GM18867 (cell line): Measurements from ENCODE around the gene KIF7.

Experiments used
- ATAC-seq: cut with Tn5 transposase; IDR thresholded peaks from one replicate; pipeline ENCODE4 v1.9.1; 2021; ENCODE audit warnings: mild to moderate bottlenecking, moderate library complexity; ENCODE audit not compliant: unreplicated experiment

KIF7 gene

GRCh38 chr15:89671687-89672086, 16.4 kb upstream of the KIF7 start:
- no peak for ATAC-seq

DNA sequence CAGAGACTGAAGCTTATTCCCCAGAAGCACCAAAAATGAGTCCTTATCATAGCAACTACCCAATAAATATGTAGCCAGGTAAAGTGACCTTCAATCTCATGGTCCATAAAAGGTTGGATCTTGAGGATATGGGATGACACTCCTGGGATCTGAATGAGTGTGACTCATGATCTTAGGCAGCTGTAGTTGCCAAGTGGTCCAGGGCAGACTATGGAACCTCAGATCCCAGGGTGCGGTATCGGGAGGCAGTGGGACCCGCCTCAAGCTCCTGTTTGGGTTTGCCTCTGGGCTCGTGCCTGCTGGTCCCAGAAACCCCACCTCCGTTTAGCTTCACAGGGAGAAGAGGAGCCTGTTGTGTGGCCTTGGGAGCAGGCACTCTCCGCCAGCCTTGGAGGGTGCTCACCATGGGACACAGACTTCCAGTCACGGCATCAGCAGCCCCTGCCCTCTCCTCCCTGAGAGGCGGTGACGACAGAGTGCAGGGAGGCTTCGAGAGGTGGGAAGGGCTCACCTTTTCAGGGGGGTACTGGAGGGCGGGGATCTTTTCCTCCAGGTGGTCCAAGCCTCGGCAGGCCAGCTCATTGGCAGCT, 15.8 kb upstream of the KIF7 start:
- no peak for ATAC-seq

DNA sequence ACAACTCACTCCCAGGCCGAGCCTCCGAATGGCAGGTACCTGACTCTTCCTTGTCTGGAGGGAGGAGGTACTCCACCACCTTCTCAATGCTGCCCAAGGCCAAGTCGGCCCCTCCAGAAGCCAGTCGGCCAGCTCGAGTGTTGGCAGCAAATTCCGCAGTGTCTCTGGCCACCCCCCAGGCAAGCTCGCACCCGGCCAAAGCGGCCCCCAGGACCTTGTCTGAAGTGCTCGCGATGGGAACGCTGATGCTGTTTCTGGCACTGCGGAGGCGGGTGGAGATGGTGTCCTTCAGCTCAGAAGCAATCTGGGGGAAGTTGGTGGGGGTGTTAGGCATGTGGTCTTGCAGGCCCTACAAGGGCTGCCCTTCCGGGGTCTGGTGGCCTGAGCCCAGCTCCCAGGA, 14.7 kb upstream of the KIF7 start:
- ATAC-seq = no peak

DNA sequence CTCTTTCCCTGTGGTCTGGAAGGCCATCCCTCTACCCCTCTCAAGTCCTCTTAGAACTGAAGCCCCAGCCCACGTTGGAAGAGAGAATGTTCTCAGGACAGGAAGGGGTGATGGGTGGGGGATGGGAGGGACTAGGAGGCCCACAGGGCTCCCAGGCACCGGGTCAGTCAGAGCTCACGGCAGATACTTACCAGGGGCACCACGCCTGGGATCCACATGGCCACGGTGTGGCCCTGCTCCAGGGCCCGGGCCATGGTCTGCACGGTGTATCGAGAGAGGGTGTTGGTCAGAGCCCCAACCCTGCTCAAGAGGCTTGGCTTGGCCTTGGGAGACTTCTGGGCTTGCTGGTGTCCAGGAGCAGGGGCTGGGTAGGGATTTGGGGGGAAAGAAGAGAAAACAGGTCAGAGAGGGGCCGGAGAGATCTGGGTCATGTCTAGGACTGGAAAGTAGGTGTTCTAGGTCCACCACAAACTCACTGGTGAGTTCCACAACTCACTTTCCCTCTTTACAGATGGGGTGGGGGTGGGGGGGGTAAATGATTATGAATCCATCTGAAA, 14.1 kb upstream of the KIF7 start:
- ATAC-seq = no peak

DNA sequence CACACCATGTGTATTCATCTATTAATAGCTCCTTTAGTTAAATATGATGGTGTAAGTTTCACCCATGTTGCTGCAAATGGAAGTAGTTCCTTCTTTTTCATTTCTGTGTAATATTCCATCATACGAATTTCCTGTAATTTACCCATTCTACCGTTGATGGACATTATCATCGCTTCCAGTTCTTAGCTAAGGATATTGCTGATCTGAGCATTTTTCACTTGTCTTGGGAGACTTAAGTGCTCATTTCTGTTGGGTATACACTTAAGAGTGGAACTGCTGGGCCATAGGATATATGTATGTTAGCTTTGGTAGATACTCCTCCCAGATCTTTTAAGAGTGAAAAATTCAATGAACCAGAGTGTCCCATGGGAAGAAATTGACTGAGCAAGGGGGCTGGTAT, 12.9 kb upstream of the KIF7 start:
- ATAC-seq = no peak

DNA sequence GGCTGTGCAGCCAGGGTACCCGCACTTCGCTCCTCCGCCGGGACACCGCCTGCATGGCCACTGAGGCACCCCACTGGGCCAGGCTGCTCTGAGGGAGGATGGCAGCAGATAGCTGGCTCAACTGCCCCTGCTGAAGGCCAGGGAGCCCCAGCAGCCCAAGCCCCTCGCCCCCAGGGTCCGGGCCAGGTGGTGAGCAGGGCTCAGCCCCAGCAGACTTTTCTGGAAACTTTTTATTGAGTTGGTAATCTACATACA, 12.4 kb upstream of the KIF7 start:
- no peak for ATAC-seq

GRCh38 chr15:89666858-89667705, 11.8 kb upstream of the KIF7 start:
- ATAC-seq = no peak

DNA sequence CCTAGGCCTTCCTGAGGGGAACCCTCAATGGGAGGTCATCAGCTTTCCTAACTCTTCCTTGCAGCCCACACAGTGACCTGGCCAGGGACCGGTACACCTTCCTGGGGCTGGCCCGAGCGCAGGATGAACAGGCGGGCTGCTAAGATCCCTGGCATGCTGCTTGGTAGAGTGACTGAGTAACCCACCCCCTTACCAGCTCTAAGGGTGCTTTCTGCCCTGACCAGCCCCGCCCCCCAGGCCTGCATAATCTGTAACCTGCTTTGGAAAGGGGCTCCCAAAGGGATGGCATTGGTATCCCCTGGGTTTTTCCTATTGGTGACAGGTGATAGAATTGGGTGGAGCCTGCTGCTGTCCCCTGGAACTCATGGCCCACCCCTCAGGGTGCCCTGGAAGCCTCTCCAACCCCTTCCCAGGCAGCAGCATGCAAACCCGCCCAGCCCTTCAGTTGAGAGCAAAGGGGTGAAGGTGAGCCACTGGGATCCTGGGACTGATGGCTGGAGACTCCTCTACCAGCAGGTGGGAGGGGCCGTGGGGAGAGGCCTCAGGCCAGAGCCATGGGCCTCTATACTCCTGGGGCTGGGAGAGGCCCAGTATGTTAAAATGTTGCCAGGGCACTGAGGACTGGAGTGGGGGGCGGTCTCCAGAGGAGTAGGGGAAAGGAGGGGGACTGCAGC, 11.1 kb upstream of the KIF7 start:
- no peak for ATAC-seq

DNA sequence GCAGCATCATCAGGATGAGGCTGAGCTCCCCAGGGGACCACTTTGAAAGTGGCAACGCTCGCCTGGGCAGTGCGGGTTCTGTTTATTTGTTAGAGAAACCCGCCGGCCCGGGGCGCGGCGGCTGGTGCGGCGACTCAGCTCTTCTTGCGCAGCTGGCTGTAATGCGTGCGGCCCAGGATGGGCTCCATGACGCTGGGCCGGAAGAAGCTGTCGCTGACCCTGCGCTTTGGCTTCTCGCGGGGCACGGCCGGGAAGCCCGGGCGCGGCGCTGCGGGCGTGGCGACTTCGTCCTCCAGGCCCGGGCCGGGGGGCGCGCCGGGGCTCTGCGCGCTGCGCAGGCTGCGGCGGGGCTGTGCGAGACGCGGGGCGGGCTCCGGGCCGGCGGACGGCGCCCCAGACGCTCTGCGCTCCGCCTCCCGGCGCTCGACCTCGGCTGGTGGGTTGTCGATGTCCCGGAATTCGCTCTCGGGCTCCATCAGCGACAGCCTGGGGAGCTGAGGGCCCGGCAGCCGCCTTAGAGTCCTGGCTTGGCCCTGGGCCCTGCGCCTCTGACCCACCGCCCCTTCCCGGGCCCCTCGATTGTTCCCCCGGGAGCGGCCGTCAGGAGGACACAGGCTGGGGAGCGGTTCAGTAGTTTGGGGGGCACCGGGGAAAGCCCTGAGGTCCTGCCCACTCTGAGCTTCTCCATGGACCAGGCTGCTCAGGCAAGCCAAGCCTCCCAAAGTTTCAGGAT, 10.3 kb upstream of the KIF7 start:
- ATAC-seq = no peak

GRCh38 chr15:89664441-89665350, 9.4 kb upstream of the KIF7 start:
- ATAC-seq = no peak

DNA sequence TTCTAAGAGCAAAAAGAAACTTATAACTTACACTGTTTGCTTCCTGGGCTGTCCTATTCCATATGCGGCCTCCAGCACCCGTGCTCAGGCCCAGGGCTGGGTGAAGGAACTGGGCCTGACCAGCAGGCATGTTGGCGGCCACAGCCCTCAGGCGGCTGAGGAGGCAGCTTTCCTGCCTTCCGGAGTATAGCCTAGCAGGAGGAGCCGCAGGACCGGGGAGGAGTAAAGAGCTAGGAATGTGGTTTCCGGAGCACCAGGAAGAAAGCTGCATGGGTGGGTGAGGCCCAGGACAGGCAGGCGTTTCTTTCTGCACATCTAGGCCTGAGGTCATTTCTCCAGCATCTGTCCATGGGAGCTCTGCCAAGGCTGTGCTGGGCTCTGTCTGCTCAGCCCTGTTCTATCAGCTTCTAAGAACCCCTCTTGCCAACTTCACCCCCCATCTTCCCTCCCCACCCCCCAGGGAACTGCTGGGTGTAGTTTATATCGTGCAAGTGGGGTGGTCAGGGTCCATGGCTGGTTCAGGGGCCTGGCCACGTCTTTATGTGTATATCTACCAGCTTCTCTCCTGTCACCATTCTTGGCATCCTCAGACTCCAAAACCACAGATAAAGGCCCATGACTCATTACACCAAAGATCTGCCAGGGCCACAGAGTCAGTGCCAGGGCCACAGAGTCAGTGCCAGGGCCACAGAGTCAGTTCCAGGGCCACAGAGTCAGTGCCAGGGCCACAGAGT, 7.8 kb upstream of the KIF7 start:
- ATAC-seq = no peak

DNA sequence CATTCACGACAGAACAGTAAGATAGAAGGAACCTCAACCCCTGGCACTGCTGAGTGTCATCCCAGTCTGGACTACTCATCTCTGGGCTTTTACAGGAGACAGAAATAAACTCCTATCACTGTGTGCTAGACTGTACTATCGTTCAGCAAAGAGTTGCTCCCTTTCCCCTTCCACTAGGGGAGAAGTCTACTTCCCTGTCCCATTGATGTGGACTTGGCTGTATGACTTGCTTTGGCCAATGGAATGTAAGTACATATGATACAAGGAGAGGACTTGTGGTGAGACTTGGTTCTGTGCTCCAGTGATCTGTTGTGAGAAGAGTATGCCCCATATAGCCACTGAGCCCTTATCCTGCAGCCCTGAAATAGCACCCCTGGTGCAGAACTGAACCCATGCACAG, 5.3 kb upstream of the KIF7 start:
- ATAC-seq = no peak

- no peak for ATAC-seq
These were observed 4.0 kb upstream of the KIF7 start for GRCh38 chr15:89659295-89659694.

- ATAC-seq = no peak
These were observed 2.5 kb upstream of the KIF7 start for GRCh38 chr15:89657686-89658200.

DNA sequence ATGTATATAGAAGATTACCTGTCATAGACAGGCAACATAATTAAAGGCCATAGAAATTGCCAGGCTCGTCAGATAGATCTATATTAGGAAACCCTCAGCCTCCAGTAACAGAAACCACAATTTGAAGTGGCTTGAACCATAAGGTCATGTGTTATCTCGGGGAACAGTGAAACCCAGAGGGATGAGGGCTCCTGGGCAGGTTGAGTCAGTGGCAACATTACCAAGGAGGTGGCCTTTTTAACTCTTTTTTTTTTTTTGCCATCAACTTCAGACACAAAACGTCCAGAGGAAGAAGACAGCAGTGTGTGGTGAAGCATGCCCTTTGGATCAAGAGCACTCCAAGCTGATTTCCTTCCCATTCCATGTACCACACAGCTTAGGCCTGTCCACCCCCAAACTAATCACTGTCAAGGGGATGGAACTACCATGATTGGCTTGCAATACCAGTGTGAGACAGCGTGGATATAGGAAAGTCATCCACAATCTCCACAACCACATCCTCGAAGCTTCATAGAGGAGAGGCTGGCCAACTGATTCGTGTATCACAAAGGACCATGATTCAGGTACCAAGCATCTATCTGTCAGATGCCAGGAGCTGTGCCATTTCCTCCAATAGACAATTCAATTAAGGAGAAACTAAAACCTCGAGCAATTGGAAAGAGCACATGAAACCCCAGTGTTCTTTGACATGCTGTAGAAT, 999 bp upstream of the KIF7 start:
- no peak for ATAC-seq

DNA sequence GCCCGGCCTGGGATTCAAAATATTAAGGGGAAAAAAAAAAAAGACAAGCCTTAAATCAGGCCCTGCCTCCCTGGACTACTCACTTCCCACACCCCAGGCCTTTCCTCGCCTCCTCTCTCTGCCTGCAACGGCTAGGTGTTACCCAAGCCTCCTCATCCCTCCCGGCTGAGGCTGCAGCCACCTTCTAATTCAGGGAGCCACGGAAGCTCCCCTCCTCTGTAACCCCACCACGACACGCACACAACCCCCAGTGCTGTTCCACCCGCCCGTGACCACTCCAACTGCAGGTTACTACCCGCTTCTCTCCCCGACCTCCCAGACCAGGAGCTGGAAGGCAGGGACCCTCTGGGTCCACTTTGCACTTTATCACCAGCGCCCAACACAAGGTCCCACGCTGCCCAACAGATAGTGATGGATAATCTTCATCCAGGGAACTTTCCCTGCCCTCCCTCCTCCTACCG, 936 bp downstream of the KIF7 start:
- ATAC-seq = no peak

DNA sequence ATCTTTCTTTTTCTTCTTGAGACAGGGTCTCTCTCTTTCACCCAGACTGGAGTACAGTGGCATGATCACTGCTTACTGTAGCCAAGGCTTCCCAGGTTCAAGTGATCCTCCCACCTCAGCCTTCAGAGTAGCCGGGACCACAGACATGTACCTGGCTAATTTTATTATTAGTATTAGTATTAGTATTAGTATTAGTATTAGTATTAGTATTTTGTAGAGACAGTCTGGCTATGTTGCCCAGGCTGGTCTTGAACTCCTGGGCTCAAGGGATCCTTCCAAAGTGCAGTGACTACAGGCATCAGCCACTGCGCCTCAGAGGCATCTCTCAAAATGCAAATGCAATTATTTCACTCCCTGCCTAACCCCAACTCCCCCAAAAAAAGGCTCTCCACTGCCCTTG, 1.7 kb downstream of the KIF7 start:
- no peak for ATAC-seq

DNA sequence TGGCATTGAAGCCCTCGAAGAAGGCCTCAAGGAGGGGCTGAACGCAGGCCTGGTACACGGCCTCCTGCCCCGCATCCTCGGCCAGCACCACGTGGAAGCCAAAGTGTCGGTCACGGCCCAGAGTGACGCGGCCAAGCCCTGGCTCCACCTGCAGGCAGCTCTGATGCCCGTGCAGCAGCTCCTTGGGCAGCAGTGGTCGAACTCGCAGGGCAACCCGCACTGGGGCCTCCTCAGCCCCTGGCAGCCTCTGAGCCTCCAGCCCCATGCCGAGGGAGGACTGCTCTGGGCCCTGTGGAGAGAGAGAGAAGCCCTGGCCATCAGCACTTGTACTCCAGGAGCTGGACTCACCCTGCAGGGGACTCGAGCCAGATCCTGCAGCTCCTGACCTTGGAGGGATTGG, 2.6 kb downstream of the KIF7 start:
- ATAC-seq = no peak

GRCh38 chr15:89652131-89652530, 3.1 kb downstream of the KIF7 start:
- no peak for ATAC-seq
